HEK293 (cell line): ENCODE data around the gene SCFD2.

Experiments used
- CTCF ChIA-PET: fragments of 350-600 bp; formaldehyde crosslinking; extraction: SDS; loops from one replicate; lab custom pipeline; 2021; ENCODE audit warnings: antibody characterized with exemption; lab: Yijun Ruan, JAX
- POLR2A ChIA-PET: fragments of 300-600 bp; formaldehyde crosslinking; extraction: SDS; loops from one replicate; lab custom pipeline; 2020; ENCODE audit warnings: antibody characterized with exemption, inconsistent platforms; lab: Yijun Ruan, JAX
- H3K27ac ChIP-seq: fragments of 200-500 bp; sonication (Bioruptor generic); 2 replicates; pipeline ENCODE4 v1.5.1; 2014; ENCODE audit warnings: low read depth, low read length, control low read depth, inconsistent platforms; ENCODE audit errors: extremely low read depth
- H3K36me3 ChIP-seq, 2 experiments: fragments of 200-500 bp in 1 of 2; sonication (Bioruptor generic) in 1 of 2; 1 replicate in 1 of 2; 2 replicates in 1 of 2; pipeline ENCODE4 v1.5.1; 2014 to 2017; ENCODE audit warnings: inconsistent platforms in 2 of 2, low read length in 2 of 2; ENCODE audit not compliant: control insufficient read depth in 2 of 2, insufficient read depth in 1 of 2
- H3K4me1 ChIP-seq: fragments of 200-500 bp; sonication (Bioruptor generic); 2 replicates; pipeline ENCODE4 v1.5.1; 2014; ENCODE audit warnings: mild to moderate bottlenecking, low read length, inconsistent platforms; ENCODE audit not compliant: control insufficient read depth, insufficient read depth
- H3K4me3 ChIP-seq: 2 replicates; pipeline ENCODE4 v1.5.1; 2011; ENCODE audit warnings: low read depth, mild to moderate bottlenecking, control low read depth, low read length, moderate library complexity
- H3K9me3 ChIP-seq: fragments of 200-500 bp; sonication (Bioruptor generic); 2 replicates; pipeline ENCODE4 v1.5.1; 2014; ENCODE audit warnings: low read depth, low read length, inconsistent platforms; ENCODE audit not compliant: control insufficient read depth, insufficient read depth
- HIC1 ChIP-seq: fragments of 450-650 bp; formaldehyde crosslinking; IDR thresholded peaks from 2 replicates; pipeline ENCODE4 v1.5.1; 2016; ENCODE audit warnings: missing biosample characterization, missing genetic modification characterization
- PATZ1 ChIP-seq: fragments of 450-650 bp; formaldehyde crosslinking; IDR thresholded peaks from 2 replicates; pipeline ENCODE4 v1.5.1; 2016; ENCODE audit warnings: missing biosample characterization, missing genetic modification characterization
- PRDM2 ChIP-seq: fragments of 450-650 bp; formaldehyde crosslinking; IDR thresholded peaks from 2 replicates; pipeline ENCODE4 v1.5.1; 2016; ENCODE audit warnings: missing biosample characterization, missing genetic modification characterization, borderline replicate concordance
- ZBTB21 ChIP-seq: fragments of 450-650 bp; formaldehyde crosslinking; IDR thresholded peaks from 2 replicates; pipeline ENCODE4 v1.5.1; 2017; ENCODE audit warnings: missing biosample characterization, missing genetic modification characterization
- ZBTB6 ChIP-seq: fragments of 450-650 bp; formaldehyde crosslinking; IDR thresholded peaks from 2 replicates; pipeline ENCODE4 v1.5.1; 2017; ENCODE audit warnings: missing biosample characterization, missing genetic modification characterization
- ZNF184 ChIP-seq: fragments of 450-650 bp; IDR thresholded peaks from 2 replicates; pipeline ENCODE4 v1.5.1; 2018; ENCODE audit warnings: missing biosample characterization, mild to moderate bottlenecking, missing genetic modification characterization
- ZNF292 ChIP-seq: fragments of 450-650 bp; formaldehyde crosslinking; IDR thresholded peaks from 2 replicates; pipeline ENCODE4 v1.5.1; 2016; ENCODE audit warnings: low read depth, missing biosample characterization, missing genetic modification characterization, borderline replicate concordance
- ZNF404 ChIP-seq: fragments of 450-650 bp; formaldehyde crosslinking; IDR thresholded peaks from 2 replicates; pipeline ENCODE4 v1.5.1; 2017; ENCODE audit warnings: missing biosample characterization, missing genetic modification characterization
- ZNF423 ChIP-seq: fragments of 450-650 bp; formaldehyde crosslinking; IDR thresholded peaks from 2 replicates; pipeline ENCODE4 v1.5.1; 2016; ENCODE audit warnings: missing biosample characterization, missing genetic modification characterization
- ZNF629 ChIP-seq: fragments of 450-650 bp; formaldehyde crosslinking; IDR thresholded peaks from 2 replicates; pipeline ENCODE4 v1.5.1; 2017; ENCODE audit warnings: missing biosample characterization, missing genetic modification characterization
- ZNF677 ChIP-seq: fragments of 450-650 bp; IDR thresholded peaks from 2 replicates; pipeline ENCODE4 v1.5.0; 2018; ENCODE audit warnings: missing biosample characterization, mild to moderate bottlenecking, missing genetic modification characterization, moderate library complexity
- ZNF777 ChIP-seq: fragments of 450-650 bp; formaldehyde crosslinking; IDR thresholded peaks from 2 replicates; pipeline ENCODE4 v1.5.1; 2017; ENCODE audit warnings: missing biosample characterization, missing genetic modification characterization, borderline replicate concordance
- ZNF830 ChIP-seq: fragments of 450-650 bp; IDR thresholded peaks from 2 replicates; pipeline ENCODE4 v1.5.0; 2018; ENCODE audit warnings: missing biosample characterization, missing genetic modification characterization, low read depth, mild to moderate bottlenecking, moderate library complexity

The SCFD2 gene

GRCh38 chr4:52838729-52839586 is 526.9 kb downstream of the SCFD2 start:
- Histone ChIP-seq H3K9me3 (no peaks in the 10 kb centered on the region), H3K36me3 (no peaks in the 10 kb centered on the region), H3K4me3 (no peak overlapping the region), H3K4me1 (no peaks in the 10 kb centered on the region), H3K27ac (no peak overlapping the region)
- CTCF ChIA-PET = no interaction called here
- POLR2A ChIA-PET = interaction anchor here (1.9 kb wide), 1 partner anchor 127 kb away, joined by 9 read pairs; no protein-coding TSS in a partner anchor
- no peak for TF ChIP-seq ZNF292
- TF ChIP-seq ZNF184 (tag by site-specific recombination) = no peak
- no peak for TF ChIP-seq ZNF777 (tag by site-specific recombination)
- TF ChIP-seq ZNF629 (tag by site-specific recombination) = no peak

- TF ChIP-seq HIC1 (tag by site-specific recombination) (no peak), ZNF423 (tag by site-specific recombination) (no peak), ZNF677 (tag by site-specific recombination) (no peak), ZNF830 (tag by site-specific recombination) (no peak), ZBTB6 (tag by site-specific recombination) (no peak), ZBTB21 (no peak), PATZ1 (tag by site-specific recombination) (no peak), PRDM2 (tag by site-specific recombination) (no peak), ZNF404 (tag by site-specific recombination) (no peak)
- ChIA-PET POLR2A (interaction anchor here (1.9 kb wide), 1 partner anchor 126 kb away, joined by 9 read pairs; no protein-coding TSS in a partner anchor), CTCF (interaction anchor here (0.6 to 0.8 kb wide), 2 partner anchors 30 to 74 kb away, joined by 3 read pairs; no protein-coding TSS in a partner anchor)
- H3K36me3 ChIP-seq = no peaks in the 10 kb centered on the region
- H3K4me1 ChIP-seq = no peaks in the 10 kb centered on the region
- no peak overlapping the region for H3K27ac ChIP-seq
- no peak overlapping the region for H3K4me3 ChIP-seq
- H3K9me3 ChIP-seq = no peaks in the 10 kb centered on the region
These were observed 527.9 kb downstream of the SCFD2 start for GRCh38 chr4:52837716-52838558.
